Measurements from ENCODE around the gene CNTNAP2. TPM values are rescaled to one million over a fixed set of nuclear protein-coding genes. Genes with fewer than 3 reads are reported as not detected.

Gene CNTNAP2
- total and polyA plus RNA-seq, 2 of the 8 experiments (the other 6 are each of a cell fraction or from before 2014, with no cell fraction given): 27.9 to 71.0 TPM

DNA sequence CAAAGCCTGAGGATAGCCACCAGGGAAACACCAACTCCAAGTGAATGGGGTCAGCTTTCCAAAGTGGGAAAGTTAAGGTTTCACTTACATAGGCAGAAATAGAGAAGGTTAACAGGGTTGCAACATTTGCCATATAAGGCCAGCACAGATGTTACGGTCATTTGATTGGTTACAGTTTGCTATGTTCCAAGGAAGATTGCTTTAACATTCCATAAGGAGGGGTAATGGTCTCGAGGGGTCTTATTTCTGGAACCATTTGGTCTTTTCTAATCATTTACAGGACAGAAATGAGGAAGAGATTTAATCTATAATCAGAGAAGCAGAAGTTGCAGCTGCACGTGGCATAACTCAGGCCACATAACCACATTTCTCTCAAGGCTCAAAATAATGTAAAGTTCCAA lies 1794.6 kb downstream of the CNTNAP2 start:
- CTCF ChIA-PET (ENCODE audit: partially characterized antibody): no interaction called here
- Histone ChIP-seq H2BK20ac (ENCODE audit: low read length) (no peak overlapping the region), H3K9ac (replicated peaks in 1 of 4; ENCODE audit: extremely low read depth in 1 of 4, low read depth in 3 of 4, low read length in 3 of 4) (no peak overlapping the region), H4K8ac (ENCODE audit: extremely low read depth, insufficient read depth, low read length) (no peak overlapping the region), H2BK5ac (ENCODE audit: low read depth, low read length) (no peak overlapping the region), H3K27ac (ENCODE audit: low read depth, low read length) (no peak overlapping the region), H4K91ac (replicated peaks; ENCODE audit: insufficient read length, low read length) (no peak overlapping the region), H4K20me1 (replicated peaks in 1 of 2; ENCODE audit: control insufficient read depth in 1 of 2, insufficient read depth in 2 of 2, low read length in 2 of 2) (no peaks in the 10 kb centered on the region), H3K4me2 (ENCODE audit: insufficient read depth in 1 of 2, low read depth in 2 of 2, low read length in 2 of 2) (no peak overlapping the region), H3K27me3 (replicated peaks in 1 of 4; ENCODE audit: control insufficient read depth in 3 of 4, extremely low read depth in 1 of 4, insufficient read depth in 3 of 4, low read length in 3 of 4) (no peaks in the 10 kb centered on the region), H3K79me2 (ENCODE audit: control insufficient read depth in 1 of 2, insufficient read depth in 2 of 2, low read length in 2 of 2) (no peaks in the 10 kb centered on the region), H3K23me2 (ENCODE audit: low read depth, low read length) (no peaks in the 10 kb centered on the region), H3K23ac (ENCODE audit: insufficient read length) (no peak overlapping the region), H3K4me3 (ENCODE audit: extremely low read depth in 1 of 4, insufficient read depth in 2 of 4, low read depth in 3 of 4, low read length in 4 of 4) (no peak overlapping the region), H2BK12ac (ENCODE audit: low read depth, low read length) (no peak overlapping the region), H3K4ac (replicated peaks; ENCODE audit: insufficient read length, low read depth, low read length) (no peak overlapping the region), H2AFZ (ENCODE audit: low read length) (0 out of 2 replicates have a peak overlapping the region, but pooled peaks have one; percentile 31), H3K56ac (replicated peaks; ENCODE audit: insufficient read length, low read depth, low read length) (no peak overlapping the region), H3K9me3 (ENCODE audit: insufficient read depth in 2 of 2, low read depth in 1 of 2, low read length in 1 of 2) (no peaks in the 10 kb centered on the region), H3K18ac (ENCODE audit: extremely low read depth, low read length) (no peak overlapping the region), H3K14ac (ENCODE audit: insufficient read length) (no peak overlapping the region), H3K36me3 (ENCODE audit: control insufficient read depth in 2 of 4, insufficient read depth in 4 of 4, low read length in 3 of 4) (no peaks in the 10 kb centered on the region), H4K5ac (ENCODE audit: insufficient read length, low read depth, low read length) (no peak overlapping the region), H3K79me1 (ENCODE audit: low read depth, low read length) (no peaks in the 10 kb centered on the region), H2AK5ac (ENCODE audit: low read depth, low read length) (no peak overlapping the region), H3K4me1 (replicated peaks in 1 of 4; ENCODE audit: control insufficient read depth in 3 of 4, insufficient read depth in 4 of 4, low read length in 3 of 4) (peaks cover 0 to 7% (median 3%) of the 10 kb centered on the region in 4 experiments; a peak in 2 of 7 replicates), H2BK120ac (replicated peaks; ENCODE audit: low read depth, low read length) (no peak overlapping the region), H2BK15ac (ENCODE audit: low read length) (no peak overlapping the region)
- DNase-seq (ENCODE audit: low read depth in 1 of 2, low spot score in 2 of 2) (no peak), FAIRE-seq (no peak)
- WGBS, 2 experiments (ENCODE audit: extremely low coverage in 1 of 2, insufficient coverage in 1 of 2, insufficient read length in 1 of 2, insufficient replicate concordance in 2 of 2, low coverage in 1 of 2, low lambda C conversion rate in 2 of 2, missing lambda C conversion rate in 1 of 2): 74% methylated on average over 3 of the region's 3 CpGs; no CpG with 5 or more reads in 1 of the 2 experiments
- POLR2A ChIA-PET (ENCODE audit: partially characterized antibody): no interaction called here
- TF ChIP-seq ASH2L (IDR thresholded peaks at IDR 0.05; ENCODE audit: low read length): no peak
- peak; percentile 93 for TF ChIP-seq SRF (IDR thresholded peaks at IDR 0.05; ENCODE audit: low read depth, low read length)
